Uterus (tissue), 2 donors: ENCODE data around the gene VAMP2.

ENCODE experiments used
- POLR2A ChIP-seq, 2 donors: fragments of 450-650 bp; IDR thresholded peaks; one replicate each; pipeline ENCODE4 v1.6.1; 2016; ENCODE audit warnings: antibody characterized with exemption in 2 of 2, mild to moderate bottlenecking in 1 of 2, moderate library complexity in 1 of 2
- TF ChIP-seq, protein P1 (sequence below), 4 experiments: fragments of 200-600 bp in 2 of 4; fragments of 450-650 bp in 2 of 4; sonication (generic) in 2 of 4; IDR thresholded peaks; one replicate each; pipeline ENCODE4 v1.5.1; 2016 to 2019; ENCODE audit warnings: antibody characterized with exemption in 4 of 4, mild to moderate bottlenecking in 2 of 4, moderate library complexity in 1 of 4

DNA sequence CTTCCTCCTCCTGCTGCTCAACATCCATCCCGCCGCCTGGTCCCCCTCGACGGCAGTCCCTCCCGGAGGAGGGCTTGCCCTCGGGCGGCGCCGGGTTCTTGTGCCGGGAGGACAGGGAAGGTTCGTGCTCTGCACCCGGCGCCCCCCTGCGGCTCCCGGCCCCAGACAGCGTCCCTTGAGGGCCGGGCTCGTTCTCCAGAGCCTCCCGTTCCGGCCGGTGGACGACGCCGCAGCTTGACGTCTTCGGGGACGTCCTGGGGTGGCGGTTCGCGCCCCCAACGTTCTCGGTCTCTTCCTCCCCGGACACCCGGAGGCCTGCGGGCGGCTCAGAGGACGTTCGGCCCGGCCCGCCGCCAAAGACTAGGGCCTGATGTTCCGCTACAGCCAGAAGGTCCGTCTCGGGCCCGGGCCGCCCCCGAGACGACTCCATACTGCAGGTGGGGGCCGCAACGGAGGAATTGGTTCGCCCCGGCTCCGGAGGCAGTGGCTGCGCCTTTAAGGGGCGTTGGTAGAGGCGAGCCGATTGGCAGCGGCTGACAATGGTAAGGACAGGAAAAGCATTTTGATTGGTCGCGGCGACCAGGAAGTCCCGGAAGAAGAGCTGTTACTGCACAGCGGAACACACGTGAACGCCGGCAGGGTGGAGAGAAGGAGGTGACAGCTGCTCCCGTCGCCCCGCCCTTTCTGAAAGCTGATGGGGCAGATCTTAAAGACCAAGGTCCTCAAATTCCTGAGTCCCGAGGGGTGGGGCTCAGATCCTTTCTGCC is 27.1 kb upstream of the VAMP2 start, which contains the start of gene BORCS6:
- TF ChIP-seq, protein P1, sequence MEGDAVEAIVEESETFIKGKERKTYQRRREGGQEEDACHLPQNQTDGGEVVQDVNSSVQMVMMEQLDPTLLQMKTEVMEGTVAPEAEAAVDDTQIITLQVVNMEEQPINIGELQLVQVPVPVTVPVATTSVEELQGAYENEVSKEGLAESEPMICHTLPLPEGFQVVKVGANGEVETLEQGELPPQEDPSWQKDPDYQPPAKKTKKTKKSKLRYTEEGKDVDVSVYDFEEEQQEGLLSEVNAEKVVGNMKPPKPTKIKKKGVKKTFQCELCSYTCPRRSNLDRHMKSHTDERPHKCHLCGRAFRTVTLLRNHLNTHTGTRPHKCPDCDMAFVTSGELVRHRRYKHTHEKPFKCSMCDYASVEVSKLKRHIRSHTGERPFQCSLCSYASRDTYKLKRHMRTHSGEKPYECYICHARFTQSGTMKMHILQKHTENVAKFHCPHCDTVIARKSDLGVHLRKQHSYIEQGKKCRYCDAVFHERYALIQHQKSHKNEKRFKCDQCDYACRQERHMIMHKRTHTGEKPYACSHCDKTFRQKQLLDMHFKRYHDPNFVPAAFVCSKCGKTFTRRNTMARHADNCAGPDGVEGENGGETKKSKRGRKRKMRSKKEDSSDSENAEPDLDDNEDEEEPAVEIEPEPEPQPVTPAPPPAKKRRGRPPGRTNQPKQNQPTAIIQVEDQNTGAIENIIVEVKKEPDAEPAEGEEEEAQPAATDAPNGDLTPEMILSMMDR (IDR thresholded peaks at IDR 0.05) = peak in 2 of 4 experiments; percentile 22 to 23
- TF ChIP-seq POLR2A (IDR thresholded peaks at IDR 0.05) = peak; percentile 85 to 89
